ENCODE measurements around the gene NPPC. TPM values are rescaled to one million over a fixed set of nuclear protein-coding genes. Genes with fewer than 3 reads are reported as not detected.
"Not testable (repeated sequence)": the region's sequence is repeated elsewhere in the genome, so short reads cannot be mapped to it uniquely, and the experiment has no call there.

Gene NPPC
- total RNA-seq, 2 experiments from 2014 or later = 0.48 to 1.1 TPM

DNA sequence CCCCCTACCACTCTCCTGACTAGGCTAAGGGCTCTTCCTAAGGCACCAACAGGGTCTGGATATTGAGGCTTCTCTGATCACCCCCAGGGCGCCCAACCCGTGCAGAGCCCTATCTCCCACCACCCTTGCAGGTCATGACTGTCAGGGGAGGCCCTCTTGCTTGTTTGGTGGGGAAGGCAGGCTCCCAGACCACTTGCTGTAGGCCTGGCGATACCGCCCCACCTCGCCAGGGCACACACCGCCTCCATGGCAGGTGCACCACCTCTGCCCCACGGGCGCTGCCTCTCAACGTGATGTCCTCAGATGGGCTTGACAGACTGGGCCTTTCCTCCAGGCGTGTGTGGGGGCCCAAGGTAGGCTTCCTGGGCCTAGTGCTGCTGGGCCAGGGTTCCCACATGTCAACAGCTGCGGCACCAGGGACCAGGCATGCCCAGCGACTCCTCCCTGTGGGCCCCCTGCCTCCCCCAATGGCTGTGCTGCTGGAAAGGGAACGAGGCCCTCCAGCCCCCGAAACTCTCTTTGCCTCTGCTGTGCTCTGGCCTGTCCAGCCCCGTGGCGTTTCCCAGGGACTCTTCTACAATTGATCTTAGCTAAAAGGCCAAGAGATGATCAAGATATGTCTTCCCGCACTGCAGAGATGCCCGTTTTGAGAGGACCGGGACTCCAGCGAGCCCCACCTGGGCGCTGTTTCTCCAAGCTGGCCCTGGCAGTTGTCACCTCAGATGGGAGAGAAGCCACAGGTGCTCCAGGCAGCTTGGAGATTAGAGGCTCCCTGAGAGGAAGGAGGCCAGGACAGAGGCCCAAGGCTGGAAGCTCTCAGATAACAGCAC is 7.5 kb downstream of the NPPC start:
- Mint-ChIP-seq H3K4me3 (no peak overlapping the region), H3K9me3 (no peaks in the 10 kb centered on the region), H3K27me3 (peaks cover 9% of the 10 kb centered on the region), H3K27ac (no peak overlapping the region), H3K4me1 (no peaks in the 10 kb centered on the region), H3K36me3 (no peaks in the 10 kb centered on the region)
- no peak for DNase-seq

DNA sequence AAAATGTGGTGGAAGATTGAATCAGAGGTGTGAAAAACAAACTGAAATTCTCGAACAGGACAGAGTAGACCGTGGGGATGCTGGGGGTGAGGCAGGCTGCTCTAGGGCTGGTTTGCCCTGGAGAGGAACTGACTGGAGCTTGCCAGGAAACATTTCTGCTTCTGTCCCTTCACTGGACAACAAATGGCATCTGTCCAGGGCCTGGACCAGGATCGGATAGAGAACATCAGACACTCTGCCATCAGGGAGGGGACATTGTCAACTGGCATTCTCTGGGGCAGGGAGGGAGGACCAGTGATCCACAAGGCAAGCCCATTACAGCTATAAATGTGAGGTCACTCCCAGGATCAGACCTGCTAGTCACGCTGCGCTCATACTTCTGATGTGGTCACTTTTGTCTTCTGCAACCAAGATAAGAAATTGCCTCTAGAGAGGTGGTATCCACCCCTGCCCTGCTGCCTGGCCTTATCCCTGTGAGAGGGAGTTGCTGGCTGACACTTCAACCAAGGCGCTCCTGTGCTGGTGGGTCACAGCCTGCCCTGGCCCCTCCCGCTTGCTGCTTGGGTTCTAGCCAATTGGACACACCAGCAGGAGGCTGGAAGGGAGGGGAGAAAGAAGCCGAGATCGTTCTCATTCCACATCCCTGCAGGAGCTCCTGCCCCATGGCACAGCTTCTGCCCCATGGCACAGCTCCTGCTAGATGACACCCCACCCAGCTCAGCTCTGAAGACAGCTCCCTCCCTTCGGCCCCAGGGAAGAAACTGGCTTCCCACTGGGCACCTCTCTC is 8.7 kb downstream of the NPPC start:
- H3K4me3 Mint-ChIP-seq = no peak overlapping the region
- no peaks in the 10 kb centered on the region for H3K4me1 Mint-ChIP-seq
- no peaks in the 10 kb centered on the region for H3K9me3 Mint-ChIP-seq
- H3K36me3 Mint-ChIP-seq = no peaks in the 10 kb centered on the region
- no peak for DNase-seq
- no peak overlapping the region for H3K27ac Mint-ChIP-seq
- peaks cover 3% of the 10 kb centered on the region for H3K27me3 Mint-ChIP-seq

DNA sequence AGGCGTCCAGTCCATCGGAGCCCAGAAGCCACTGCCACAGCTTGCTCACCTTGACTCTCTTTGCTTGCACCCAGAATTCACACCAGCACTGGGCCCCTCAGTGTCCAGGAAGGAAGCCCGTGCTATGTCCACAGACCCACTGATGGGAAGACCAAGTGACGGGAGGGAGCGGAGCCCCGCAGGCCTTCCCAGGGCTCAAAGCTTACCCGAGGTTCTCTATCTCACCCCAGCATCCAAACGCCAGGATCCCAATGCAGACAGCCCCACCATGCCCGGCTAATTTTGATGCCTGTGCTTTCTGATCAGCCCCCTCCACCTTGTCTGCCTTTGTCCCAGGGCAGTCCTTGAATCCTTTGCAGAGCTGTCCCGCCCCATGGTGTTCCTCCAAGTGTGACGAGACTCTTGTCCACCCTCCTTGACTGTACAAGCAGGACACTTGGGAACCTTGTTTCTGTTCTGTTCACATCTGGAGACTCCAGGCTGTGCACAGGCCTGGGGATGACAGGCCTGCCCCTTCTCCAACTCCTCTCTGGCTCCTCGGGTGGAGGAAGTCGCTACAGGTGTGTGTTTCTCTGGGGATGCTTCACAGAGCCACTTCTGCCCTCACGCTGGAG is 12.0 kb downstream of the NPPC start:
- no peak for DNase-seq

DNA sequence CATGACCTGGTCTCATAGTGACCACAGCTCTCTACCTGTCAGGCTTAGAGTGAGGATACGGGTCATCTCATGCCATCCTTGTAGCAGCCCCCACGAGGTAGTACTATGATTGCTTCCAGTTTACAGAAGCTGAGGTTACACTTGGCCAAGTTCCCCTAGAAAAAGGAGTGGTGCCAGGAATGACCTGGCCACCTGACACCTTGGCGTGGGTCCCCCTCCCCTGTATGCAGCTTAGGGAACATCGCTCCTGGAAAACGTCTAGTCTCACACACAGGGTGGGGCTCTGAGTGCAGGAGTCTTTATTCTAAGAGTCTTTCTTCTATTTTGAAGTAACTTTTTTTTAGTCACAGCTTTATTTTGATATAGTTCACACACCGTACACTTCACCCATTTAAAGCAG is 14.8 kb downstream of the NPPC start:
- DNase-seq = no peak
- Mint-ChIP-seq H3K9me3 (no peaks in the 10 kb centered on the region), H3K4me3 (no peak overlapping the region), H3K27ac (no peak overlapping the region), H3K4me1 (peaks cover 14% of the 10 kb centered on the region), H3K36me3 (no peaks in the 10 kb centered on the region), H3K27me3 (no peaks in the 10 kb centered on the region)

More for the DNA sequence above, 12.0 kb downstream of the NPPC start:
- Mint-ChIP-seq H3K4me3 (no peak overlapping the region), H3K27me3 (no peaks in the 10 kb centered on the region), H3K4me1 (peaks cover 14% of the 10 kb centered on the region), H3K27ac (no peak overlapping the region), H3K36me3 (no peaks in the 10 kb centered on the region), H3K9me3 (no peaks in the 10 kb centered on the region)

DNA sequence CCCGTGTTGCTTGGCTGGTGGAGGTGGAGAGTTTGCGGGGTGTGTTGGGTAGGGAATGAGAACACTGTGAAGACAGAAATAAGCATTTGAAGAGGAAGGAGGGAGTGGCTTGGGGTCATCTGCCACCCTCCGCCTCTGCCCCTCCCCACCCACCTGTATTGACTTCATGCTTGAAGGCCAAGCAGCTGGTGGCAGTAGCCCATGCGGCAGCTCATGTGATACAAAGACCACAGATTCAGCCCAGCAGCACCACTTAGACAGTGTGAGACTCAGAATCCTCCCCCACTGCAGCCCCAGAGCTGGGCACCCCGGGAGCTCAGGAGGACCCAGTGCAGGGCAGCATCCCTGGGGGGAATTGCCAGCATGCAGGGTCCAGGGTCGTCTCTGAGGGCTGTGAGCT is 15.4 kb downstream of the NPPC start:
- no peak for DNase-seq
- no peaks in the 10 kb centered on the region for H3K36me3 Mint-ChIP-seq
- H3K27ac Mint-ChIP-seq = no peak overlapping the region
- H3K27me3 Mint-ChIP-seq = no peaks in the 10 kb centered on the region
- no peak overlapping the region for H3K4me3 Mint-ChIP-seq
- peaks cover 17% of the 10 kb centered on the region for H3K4me1 Mint-ChIP-seq
- no peaks in the 10 kb centered on the region for H3K9me3 Mint-ChIP-seq

DNA sequence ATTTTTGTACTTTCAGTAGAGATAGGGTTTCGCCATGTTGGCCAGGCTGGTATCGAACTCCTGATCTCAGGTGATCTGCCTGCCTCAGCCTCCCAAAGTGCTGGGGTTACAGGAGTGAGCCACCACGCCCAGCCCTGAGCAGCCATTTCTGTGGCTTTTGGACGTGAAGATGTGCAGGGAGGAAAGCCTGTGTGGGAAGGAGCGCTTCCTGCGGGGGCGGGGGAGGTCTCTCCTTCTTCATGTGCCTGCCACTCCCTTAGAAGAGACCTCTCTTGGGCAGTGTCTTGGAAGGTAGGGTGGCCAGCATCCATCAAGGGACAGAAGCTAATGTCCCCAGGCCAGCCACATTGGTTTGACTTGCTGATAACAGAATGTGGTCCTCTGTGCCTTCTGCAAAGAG is 16.0 kb downstream of the NPPC start:
- H3K4me1 Mint-ChIP-seq = peaks cover 17% of the 10 kb centered on the region
- H3K27me3 Mint-ChIP-seq, DNase-seq, H3K4me3 Mint-ChIP-seq, H3K36me3 Mint-ChIP-seq, H3K9me3 Mint-ChIP-seq, H3K27ac Mint-ChIP-seq: not testable (repeated sequence)

DNA sequence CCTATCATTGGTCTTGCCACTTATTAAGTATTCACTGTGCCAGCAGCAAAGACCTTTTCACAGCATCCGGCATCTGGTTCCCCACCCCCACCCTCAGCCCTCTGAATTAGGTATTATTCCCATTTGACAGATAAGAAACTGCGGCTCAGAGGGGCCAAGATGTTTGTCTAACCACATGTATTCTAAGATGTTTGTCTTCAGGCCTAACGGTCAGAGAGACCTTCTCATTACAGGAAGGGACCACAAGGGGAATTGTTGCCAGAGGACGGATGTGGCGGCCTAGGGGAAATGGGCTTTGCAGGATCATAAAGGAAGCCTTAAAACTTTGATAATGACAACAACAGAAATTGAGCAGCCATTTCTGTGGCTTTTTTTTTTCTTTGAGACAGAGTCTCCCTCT is 16.6 kb downstream of the NPPC start:
- no peak for DNase-seq
- H3K36me3 Mint-ChIP-seq = no peaks in the 10 kb centered on the region
- H3K4me1 Mint-ChIP-seq = peaks cover 17% of the 10 kb centered on the region
- H3K27me3 Mint-ChIP-seq = no peaks in the 10 kb centered on the region
- no peaks in the 10 kb centered on the region for H3K9me3 Mint-ChIP-seq
- no peak overlapping the region for H3K27ac Mint-ChIP-seq
- no peak overlapping the region for H3K4me3 Mint-ChIP-seq

DNA sequence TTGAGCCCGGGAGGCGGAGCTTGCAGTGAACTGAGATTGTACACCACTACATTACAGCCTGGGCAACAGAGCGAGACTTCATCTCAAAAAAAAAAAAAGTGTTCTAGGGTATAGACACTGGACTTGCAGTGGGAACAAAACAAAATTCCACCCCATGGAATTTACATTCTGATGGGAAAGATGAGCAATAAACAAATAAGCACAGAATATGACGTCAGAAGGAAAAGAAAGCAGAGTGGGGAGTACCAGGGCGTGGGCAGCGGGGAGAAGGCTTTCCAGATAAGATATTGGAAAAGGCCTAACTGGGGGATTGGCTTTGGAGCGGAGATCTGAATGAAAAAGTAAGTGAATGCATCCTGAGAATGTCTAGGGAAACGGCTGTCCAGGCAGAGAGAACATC is 17.6 kb downstream of the NPPC start:
- Mint-ChIP-seq H3K27me3 (no peaks in the 10 kb centered on the region), H3K4me1 (peaks cover 17% of the 10 kb centered on the region), H3K36me3 (no peaks in the 10 kb centered on the region), H3K9me3 (no peaks in the 10 kb centered on the region), H3K4me3 (no peak overlapping the region), H3K27ac (no peak overlapping the region)
- DNase-seq = no peak

DNA sequence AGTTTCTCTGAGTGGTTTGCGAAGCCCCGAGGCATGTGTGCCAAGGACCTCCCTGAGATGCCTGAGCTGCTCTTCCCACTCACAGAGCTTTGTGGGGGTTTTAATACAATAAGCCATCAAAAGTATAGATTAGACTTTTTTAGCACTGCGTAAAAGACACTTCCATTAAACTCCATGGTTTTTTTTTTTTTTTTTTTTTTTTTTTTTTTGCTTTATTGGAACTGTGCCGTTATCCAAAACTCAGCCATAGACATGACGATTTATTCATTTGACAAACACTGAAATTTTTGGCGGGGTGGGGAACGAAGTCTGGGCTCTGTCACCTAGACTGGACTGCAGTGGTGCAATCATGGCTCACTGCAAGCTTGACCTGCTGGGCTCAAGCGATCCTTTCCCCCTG is 18.4 kb downstream of the NPPC start:
- no peak for DNase-seq
- Mint-ChIP-seq H3K36me3 (no peaks in the 10 kb centered on the region), H3K4me3 (no peak overlapping the region), H3K4me1 (peaks cover 17% of the 10 kb centered on the region), H3K27ac (no peak overlapping the region), H3K27me3 (no peaks in the 10 kb centered on the region), H3K9me3 (no peaks in the 10 kb centered on the region)

DNA sequence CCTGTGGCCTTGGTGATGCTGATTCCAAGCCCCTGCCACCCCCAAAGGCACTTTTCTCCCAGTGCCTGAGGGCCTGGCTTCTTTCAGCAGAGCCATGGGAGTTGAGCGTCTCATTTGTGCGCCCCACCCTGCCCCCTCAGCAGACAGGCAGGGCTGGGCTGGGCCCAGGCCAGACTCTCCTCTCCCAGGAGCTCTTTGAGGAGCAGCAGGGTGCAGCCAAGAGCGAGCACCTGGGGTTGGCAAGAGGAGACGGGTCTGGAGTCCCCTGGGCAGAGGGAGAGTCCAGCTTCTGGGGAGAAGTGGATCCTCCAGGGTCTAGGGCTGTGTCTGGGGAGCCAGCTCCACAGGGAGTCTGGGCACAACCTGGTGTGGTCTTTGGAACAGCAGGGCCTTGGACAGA is 21.2 kb downstream of the NPPC start:
- Mint-ChIP-seq H3K36me3 (no peaks in the 10 kb centered on the region), H3K4me3 (no peak overlapping the region), H3K27me3 (peaks cover 5% of the 10 kb centered on the region), H3K9me3 (no peaks in the 10 kb centered on the region), H3K27ac (no peak overlapping the region), H3K4me1 (peaks cover 8% of the 10 kb centered on the region)
- no peak for DNase-seq

DNA sequence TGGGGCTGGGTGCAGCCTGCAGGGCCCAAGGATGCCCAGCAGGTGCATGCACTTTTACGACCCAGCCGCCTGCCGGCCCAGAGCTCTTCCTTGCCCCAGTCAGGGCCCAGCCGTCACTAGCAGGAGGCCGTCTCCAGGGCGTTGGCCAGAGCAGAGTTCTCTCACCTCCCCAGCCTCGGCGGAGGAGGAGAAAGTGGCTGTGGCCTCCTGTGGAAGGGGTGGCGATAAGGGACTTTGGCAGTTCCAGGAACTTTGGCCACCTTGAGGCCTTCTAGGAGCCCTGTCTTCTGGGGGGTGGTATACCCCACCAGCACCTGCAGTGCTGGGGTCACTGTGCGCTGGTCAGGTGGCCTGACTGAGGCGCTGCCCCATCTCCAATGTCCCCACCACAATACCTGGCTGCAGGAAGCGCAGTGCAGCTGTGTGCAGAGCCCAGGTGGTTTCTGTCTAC is 22.0 kb downstream of the NPPC start:
- Mint-ChIP-seq H3K4me1 (peaks cover 3% of the 10 kb centered on the region), H3K27ac (no peak overlapping the region), H3K9me3 (no peaks in the 10 kb centered on the region), H3K27me3 (peaks cover 5% of the 10 kb centered on the region), H3K4me3 (no peak overlapping the region), H3K36me3 (no peaks in the 10 kb centered on the region)
- DNase-seq = no peak

DNA sequence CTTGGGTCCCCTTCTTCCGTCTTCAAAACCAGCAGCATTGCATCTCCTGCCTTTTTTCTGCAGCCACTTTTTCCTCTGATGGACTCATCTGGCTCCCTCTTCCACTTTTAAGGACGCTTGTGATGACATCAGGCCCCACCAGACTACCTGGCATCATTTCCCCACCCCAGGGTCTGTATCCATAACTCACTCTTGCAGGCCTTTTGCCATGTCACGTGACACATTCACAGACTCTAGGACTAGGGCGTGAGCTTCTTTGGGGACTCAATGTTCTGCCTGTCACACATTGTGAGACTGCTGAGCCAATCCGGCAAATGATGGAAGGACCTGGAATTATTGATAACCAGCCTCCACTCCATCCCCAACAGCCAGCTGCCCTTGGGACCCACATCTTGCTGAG is 23.6 kb downstream of the NPPC start:
- no peak for DNase-seq
- H3K27me3 Mint-ChIP-seq = peaks cover 5% of the 10 kb centered on the region
- no peaks in the 10 kb centered on the region for H3K9me3 Mint-ChIP-seq
- peaks cover 3% of the 10 kb centered on the region for H3K4me1 Mint-ChIP-seq
- no peak overlapping the region for H3K27ac Mint-ChIP-seq
- no peaks in the 10 kb centered on the region for H3K36me3 Mint-ChIP-seq
- no peak overlapping the region for H3K4me3 Mint-ChIP-seq

DNA sequence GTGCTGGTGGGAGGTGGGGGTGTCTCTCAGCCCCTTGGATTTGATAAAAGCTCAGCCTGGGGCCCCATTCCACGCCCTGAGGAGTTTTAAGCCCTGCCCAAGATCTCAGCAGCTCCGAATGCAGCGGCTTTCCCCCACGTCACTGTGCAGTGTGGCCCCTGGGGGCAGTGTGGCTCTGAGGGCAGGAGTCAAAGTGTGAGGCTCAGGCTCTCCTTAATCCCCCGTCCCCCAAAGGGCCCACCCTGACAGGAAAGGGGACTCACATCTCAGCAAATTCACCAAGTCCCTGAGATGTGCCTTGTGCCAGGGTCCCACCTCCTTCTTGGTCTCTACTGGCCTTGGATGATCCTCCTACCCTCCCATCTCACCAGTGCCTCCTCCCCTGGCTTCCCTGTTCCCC is 25.2 kb downstream of the NPPC start:
- Mint-ChIP-seq H3K36me3 (no peaks in the 10 kb centered on the region), H3K4me3 (no peak overlapping the region), H3K9me3 (no peaks in the 10 kb centered on the region), H3K4me1 (no peaks in the 10 kb centered on the region), H3K27me3 (peaks cover 5% of the 10 kb centered on the region), H3K27ac (no peak overlapping the region)
- no peak for DNase-seq

DNA sequence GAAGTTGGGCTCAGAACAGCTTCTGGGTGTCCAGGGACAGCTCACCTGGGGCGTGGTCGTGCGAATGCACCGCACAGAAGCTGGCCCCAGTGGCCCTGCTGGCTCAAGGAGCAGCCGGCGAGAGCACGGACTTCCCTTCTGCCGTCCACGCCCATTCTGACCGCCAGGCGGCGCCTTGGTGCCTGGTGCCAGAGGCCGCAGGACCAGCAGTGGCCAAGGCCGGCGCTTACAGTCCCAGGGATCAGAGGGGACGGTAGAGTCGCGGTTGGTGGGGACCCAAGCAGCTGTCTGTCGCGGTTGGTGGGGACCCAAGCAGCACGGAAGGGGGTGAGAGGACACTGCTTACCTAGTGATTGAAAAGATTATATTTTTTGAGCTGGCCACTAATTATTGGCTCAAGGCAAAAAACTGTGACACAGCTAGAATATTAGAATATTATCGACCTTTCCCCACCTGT is 25.7 kb downstream of the NPPC start:
- peak; percentile 67 for DNase-seq
- no peak overlapping the region for H3K27ac Mint-ChIP-seq
- no peaks in the 10 kb centered on the region for H3K36me3 Mint-ChIP-seq
- no peaks in the 10 kb centered on the region for H3K4me1 Mint-ChIP-seq
- H3K27me3 Mint-ChIP-seq = peaks cover 5% of the 10 kb centered on the region
- H3K9me3 Mint-ChIP-seq = no peaks in the 10 kb centered on the region
- no peak overlapping the region for H3K4me3 Mint-ChIP-seq

DNA sequence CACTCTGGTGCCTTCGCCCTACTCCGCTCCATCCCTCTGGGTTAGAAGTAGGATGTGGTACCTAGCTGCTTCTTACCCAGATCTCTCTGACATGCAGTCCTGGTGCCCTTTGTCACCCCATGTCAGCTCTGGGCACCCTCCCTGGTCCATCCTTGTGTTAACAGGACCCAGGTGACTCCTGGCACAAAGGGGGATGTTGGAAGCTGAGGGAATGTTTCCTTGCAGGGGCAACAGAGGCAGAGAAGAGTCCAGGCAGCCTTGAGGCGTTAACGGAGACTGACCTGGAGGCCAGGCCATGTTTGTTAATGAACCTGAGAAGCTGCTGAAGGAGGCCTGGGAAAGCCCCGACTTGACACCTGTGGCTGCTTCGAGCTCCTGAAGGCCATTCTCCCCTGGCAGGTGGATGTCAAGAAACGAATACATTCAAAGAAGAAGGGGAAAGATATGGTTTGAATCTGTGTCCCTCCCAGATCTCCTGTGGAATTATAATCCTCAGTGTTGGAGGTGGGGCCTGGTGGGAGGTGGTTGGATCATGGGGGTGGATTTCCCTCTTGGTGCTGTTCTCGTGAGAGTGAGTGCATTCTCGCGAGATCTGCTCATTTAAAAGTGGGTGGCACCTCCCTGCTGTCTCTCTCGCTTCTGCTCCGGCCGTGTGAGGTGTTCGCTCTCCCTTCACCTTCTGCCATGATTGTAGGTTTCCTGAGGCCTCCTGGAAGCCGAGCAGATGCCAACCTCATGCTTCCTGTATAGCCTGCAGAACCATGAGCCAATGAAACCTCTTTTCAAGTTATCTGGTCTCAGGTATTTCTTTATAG is 31.4 kb downstream of the NPPC start:
- DNase-seq = no peak
- Mint-ChIP-seq H3K27ac (no peak overlapping the region), H3K4me3 (no peak overlapping the region), H3K9me3 (no peaks in the 10 kb centered on the region), H3K27me3 (no peaks in the 10 kb centered on the region), H3K36me3 (no peaks in the 10 kb centered on the region), H3K4me1 (no peaks in the 10 kb centered on the region)

Measured in activated naive CD8-positive, alpha-beta T cell treated with anti-CD3 and anti-CD28 coated beads for 36 hours (primary cell).